Coronary artery (tissue), 2 donors: Measurements from ENCODE around the gene GNS.

Experiments used
- DNase-seq: peaks from one replicate; pipeline ENCODE4 v3.0.0-alpha.2; 2017; ENCODE audit warnings: low spot score
- H3K27ac ChIP-seq, 2 donors: fragments of 200-600 bp; sonication (generic); one replicate each; pipeline ENCODE4 v1.5.1; 2016 to 2019
- H3K4me3 ChIP-seq: fragments of 200-600 bp; sonication (generic); 2 replicates; pipeline ENCODE4 v1.5.1; 2016; ENCODE audit warnings: mild to moderate bottlenecking, moderate library complexity
- TF ChIP-seq, protein P1 (sequence below): fragments of 200-600 bp; sonication (generic); IDR thresholded peaks from one replicate; pipeline ENCODE4 v1.5.1; 2019; ENCODE audit warnings: antibody characterized with exemption

Gene GNS

GRCh38 chr12:64756376-64756775 lies 2.8 kb downstream of the GNS start:
- no peak for DNase-seq
- H3K27ac ChIP-seq = no peak overlapping the region
- TF ChIP-seq, protein P1, sequence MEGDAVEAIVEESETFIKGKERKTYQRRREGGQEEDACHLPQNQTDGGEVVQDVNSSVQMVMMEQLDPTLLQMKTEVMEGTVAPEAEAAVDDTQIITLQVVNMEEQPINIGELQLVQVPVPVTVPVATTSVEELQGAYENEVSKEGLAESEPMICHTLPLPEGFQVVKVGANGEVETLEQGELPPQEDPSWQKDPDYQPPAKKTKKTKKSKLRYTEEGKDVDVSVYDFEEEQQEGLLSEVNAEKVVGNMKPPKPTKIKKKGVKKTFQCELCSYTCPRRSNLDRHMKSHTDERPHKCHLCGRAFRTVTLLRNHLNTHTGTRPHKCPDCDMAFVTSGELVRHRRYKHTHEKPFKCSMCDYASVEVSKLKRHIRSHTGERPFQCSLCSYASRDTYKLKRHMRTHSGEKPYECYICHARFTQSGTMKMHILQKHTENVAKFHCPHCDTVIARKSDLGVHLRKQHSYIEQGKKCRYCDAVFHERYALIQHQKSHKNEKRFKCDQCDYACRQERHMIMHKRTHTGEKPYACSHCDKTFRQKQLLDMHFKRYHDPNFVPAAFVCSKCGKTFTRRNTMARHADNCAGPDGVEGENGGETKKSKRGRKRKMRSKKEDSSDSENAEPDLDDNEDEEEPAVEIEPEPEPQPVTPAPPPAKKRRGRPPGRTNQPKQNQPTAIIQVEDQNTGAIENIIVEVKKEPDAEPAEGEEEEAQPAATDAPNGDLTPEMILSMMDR = no peak
- no peak overlapping the region for H3K4me3 ChIP-seq

GRCh38 chr12:64753427-64753826 lies 5.8 kb downstream of the GNS start:
- Histone ChIP-seq H3K4me3 (no peak overlapping the region), H3K27ac (peak overlapping the region in 1 of 2 donors; percentile 20)
- no peak for DNase-seq
- TF ChIP-seq, protein P1 = no peak

GRCh38 chr12:64752833-64753238 lies 6.4 kb downstream of the GNS start:
- H3K27ac ChIP-seq = peak overlapping the region in 1 of 2 donors; percentile 20
- no peak overlapping the region for H3K4me3 ChIP-seq
- TF ChIP-seq, protein P1 = no peak
- no peak for DNase-seq

GRCh38 chr12:64752032-64752431 lies 7.2 kb downstream of the GNS start:
- Histone ChIP-seq H3K27ac (peak overlapping the region in 1 of 2 donors; percentile 38), H3K4me3 (no peak overlapping the region)
- no peak for DNase-seq
- TF ChIP-seq, protein P1 = no peak

- no peak overlapping the region for H3K27ac ChIP-seq
Measured at GRCh38 chr12:64749461-64750200, 9.6 kb downstream of the GNS start.

GRCh38 chr12:64747695-64748094 lies 11.5 kb downstream of the GNS start:
- Histone ChIP-seq H3K27ac (no peak overlapping the region), H3K4me3 (no peak overlapping the region)
- TF ChIP-seq, protein P1 = no peak
- no peak for DNase-seq

More at GRCh38 chr12:64749461-64750200, 9.6 kb downstream of the GNS start:
- DNase-seq = no peak
- no peak overlapping the region for H3K4me3 ChIP-seq
- TF ChIP-seq, protein P1 = no peak

GRCh38 chr12:64746663-64747062 lies 12.5 kb downstream of the GNS start:
- TF ChIP-seq, protein P1 = no peak

More at GRCh38 chr12:64746663-64747062, 12.5 kb downstream of the GNS start:
- Histone ChIP-seq H3K4me3 (no peak overlapping the region), H3K27ac (no peak overlapping the region)
- DNase-seq = no peak
